ENCODE measurements around the gene PRR15L.

DNA sequence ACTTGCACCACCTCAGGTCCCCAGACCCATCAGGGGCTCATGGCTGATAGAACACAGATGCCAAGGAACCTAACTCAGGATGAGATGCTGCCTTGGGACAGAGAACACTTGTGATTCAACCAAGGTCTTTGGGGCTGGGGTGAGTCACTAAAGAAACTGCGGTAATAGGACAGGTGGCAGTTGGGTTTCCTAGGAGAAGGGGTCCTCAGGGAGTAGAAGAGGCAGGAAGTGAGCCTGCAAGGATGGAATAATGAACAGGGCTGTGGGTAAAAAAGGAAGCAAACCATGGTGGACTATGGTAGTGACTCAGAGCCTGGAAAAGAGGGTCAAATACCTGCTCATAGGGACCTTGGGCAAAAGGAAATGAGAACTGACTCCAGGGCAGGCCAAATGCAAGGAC is 22.8 kb downstream of the PRR15L start:
- TF ChIP-seq EZH2 (IDR thresholded peaks at IDR 0.05; ENCODE audit: insufficient read depth, poor library complexity, severe bottlenecking), result no peak
- no peak for TF ChIP-seq EZH2phosphoT487 (IDR thresholded peaks at IDR 0.05; ENCODE audit: insufficient read depth, low read depth)

Data from GM23248 (cell line).